Kidney epithelial cell (primary cell): ENCODE results near the gene EHBP1L1. TPM values are rescaled to one million over a fixed set of nuclear protein-coding genes. Genes with fewer than 3 reads are reported as not detected.
"Not testable (repeated sequence)": the region's sequence is repeated elsewhere in the genome, so short reads cannot be mapped to it uniquely, and the experiment has no call there.

Experiments
- DNase-seq: peaks from one replicate; pipeline ENCODE4 v3.0.0-alpha.2; 2010; ENCODE audit warnings: low read depth
- H3K27me3 ChIP-seq: 2 replicates; pipeline ENCODE4 v1.6.0; 2011; ENCODE audit warnings: low read length; ENCODE audit not compliant: control insufficient read depth, insufficient read depth
- H3K36me3 ChIP-seq: 2 replicates; pipeline ENCODE4 v1.5.1; 2011; ENCODE audit warnings: low read length; ENCODE audit not compliant: control insufficient read depth, insufficient read depth
- H3K4me3 ChIP-seq: 2 replicates; pipeline ENCODE4 v1.5.1; 2011; ENCODE audit warnings: low read depth, mild to moderate bottlenecking, control low read depth, low read length
- total RNA-seq: library from RNA; depleted of rRNA; stranded (reverse); fragments of >200 nt; gene quantifications from 2 replicates; pipeline ENCODE4 v1.2.3, GENCODE V29; 2015
- TF ChIP-seq, protein P1 (sequence below): IDR thresholded peaks from 2 replicates; pipeline ENCODE4 v1.5.1; 2011; ENCODE audit warnings: mild to moderate bottlenecking, moderate library complexity, low read length, control low read depth, inconsistent platforms; ENCODE audit not compliant: insufficient read depth, poor library complexity, severe bottlenecking

EHBP1L1 gene
- total RNA-seq, 1 donor from 2014 or later = 19.5 TPM

DNA sequence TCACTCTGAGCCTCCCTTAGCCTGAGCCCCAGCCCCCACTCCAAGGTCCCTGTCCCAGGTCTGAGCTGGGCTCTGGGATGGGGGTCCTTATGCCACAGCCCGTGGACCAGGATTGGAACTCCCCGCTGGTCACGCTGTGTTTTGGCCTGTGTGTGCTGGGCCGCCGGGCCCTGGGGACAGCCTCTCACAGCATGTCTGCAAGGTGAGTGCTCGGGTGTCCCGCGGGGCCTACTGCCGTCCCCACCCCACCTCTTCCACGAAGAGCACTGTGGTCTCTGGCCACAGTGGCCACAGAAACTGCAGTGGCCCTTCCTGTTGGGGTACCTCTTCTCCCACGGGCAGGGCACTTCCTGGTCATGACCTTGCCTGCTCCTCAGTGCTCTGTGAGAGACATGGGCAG, 58.6 kb downstream of the EHBP1L1 start:
- TF ChIP-seq, protein P1, sequence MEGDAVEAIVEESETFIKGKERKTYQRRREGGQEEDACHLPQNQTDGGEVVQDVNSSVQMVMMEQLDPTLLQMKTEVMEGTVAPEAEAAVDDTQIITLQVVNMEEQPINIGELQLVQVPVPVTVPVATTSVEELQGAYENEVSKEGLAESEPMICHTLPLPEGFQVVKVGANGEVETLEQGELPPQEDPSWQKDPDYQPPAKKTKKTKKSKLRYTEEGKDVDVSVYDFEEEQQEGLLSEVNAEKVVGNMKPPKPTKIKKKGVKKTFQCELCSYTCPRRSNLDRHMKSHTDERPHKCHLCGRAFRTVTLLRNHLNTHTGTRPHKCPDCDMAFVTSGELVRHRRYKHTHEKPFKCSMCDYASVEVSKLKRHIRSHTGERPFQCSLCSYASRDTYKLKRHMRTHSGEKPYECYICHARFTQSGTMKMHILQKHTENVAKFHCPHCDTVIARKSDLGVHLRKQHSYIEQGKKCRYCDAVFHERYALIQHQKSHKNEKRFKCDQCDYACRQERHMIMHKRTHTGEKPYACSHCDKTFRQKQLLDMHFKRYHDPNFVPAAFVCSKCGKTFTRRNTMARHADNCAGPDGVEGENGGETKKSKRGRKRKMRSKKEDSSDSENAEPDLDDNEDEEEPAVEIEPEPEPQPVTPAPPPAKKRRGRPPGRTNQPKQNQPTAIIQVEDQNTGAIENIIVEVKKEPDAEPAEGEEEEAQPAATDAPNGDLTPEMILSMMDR = no peak
- Histone ChIP-seq H3K27me3 (no peaks in the 10 kb centered on the region), H3K36me3 (peaks cover 5% of the 10 kb centered on the region), H3K4me3 (no peak overlapping the region)
- DNase-seq = no peak

DNA sequence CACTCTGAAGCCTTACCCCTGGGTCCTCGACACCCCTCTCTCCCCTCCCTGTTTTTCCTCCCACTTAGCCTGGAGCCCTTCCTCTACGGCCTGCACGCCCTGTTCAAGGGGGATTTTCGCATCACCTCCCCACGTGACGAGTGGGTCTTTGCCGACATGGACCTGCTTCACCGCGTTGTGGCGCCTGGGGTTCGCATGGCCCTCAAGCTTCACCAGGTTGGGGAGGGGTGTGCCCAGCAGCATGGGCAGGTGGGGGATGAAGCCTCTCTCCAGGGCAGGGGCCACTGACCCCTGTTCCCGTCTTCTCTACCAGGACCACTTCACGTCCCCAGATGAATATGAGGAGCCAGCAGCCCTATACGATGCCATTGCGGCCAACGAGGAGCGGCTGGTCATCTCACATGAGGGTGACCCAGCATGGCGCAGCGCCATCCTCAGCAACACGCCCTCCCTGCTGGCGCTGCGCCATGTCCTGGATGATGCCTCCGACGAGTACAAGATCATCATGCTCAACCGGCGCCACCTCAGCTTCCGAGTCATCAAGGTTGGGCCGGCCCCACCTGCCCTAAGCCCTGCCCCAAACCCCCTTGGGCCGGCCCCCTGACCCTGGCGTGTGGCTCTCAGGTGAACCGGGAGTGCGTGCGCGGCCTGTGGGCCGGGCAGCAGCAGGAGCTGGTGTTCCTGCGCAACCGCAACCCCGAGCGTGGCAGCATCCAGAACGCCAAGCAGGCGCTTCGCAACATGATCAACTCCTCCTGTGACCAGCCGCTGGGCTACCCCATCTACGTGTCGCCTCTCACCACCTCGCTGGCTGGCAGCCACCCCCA, 59.3 kb downstream of the EHBP1L1 start:
- DNase-seq = no peak
- H3K36me3 ChIP-seq = peaks cover 3% of the 10 kb centered on the region
- no peak overlapping the region for H3K4me3 ChIP-seq
- no peaks in the 10 kb centered on the region for H3K27me3 ChIP-seq
- TF ChIP-seq, protein P1 = no peak

DNA sequence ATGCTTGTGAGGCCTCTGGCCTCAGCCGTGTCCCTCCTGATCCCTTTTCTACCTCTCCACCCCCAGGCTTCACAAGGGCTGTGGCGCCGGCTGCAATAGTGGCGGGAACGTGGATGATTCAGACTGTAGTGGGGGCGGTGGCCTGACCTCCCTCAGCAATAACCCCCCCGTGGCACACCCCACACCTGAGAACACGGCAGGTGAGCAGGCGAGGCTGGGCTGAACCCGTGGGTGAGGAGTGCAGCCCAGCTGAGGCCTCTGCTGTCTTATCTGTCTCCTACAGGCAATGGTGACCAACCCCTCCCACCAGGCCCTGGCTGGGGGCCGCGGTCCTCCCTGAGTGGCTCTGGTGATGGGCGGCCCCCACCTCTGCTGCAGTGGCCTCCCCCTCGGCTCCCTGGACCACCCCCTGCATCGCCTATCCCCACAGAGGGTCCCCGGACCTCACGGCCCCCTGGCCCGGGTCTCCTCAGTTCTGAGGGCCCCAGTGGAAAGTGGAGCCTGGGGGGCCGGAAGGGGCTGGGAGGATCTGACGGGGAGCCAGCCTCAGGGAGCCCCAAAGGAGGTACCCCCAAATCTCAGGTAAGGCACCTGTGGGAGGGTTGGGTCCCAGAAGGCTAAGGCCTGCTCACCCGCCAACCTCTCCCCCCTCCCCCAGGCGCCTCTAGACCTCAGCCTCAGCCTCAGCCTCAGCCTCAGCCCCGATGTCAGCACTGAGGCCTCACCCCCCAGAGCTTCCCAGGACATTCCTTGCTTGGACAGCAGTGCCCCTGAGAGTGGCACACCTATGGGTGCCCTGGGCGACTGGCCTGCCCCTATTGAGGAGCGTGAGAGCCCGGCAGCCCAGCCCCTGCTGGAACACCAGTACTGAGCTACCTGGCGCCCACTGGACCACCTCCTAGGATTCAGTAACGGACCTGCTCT, 60.5 kb downstream of the EHBP1L1 start:
- Histone ChIP-seq H3K36me3 (peaks cover 3% of the 10 kb centered on the region), H3K27me3 (no peaks in the 10 kb centered on the region), H3K4me3 (no peak overlapping the region)
- no peak for DNase-seq
- TF ChIP-seq, protein P1 = no peak

DNA sequence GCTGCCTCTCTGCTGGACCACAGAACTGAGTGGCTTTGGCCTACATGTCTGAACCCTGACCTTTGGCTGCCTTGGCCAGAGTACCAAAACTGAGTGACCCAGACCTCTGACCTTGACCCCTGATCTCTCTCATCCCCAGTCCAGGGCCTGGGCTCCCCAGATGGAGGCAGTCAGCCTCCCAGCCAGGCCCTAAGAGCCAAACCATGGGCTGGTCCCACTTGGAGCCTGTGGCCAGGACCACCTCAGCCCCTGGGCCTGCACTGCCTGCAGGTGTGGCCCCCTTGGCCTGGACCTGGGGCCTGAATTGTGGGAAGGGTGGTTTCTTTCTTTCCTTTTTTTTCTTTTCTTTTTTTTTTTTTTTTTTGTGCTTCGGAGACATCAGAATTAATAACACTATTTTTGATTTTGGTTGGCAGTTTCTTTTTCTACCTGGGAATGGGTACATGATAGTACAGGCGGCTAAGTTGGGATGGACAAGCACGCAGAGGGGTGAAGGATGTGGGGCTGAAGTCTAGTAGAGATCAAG, 61.2 kb downstream of the EHBP1L1 start:
- Histone ChIP-seq H3K27me3 (no peaks in the 10 kb centered on the region), H3K4me3 (no peak overlapping the region), H3K36me3 (peaks cover 3% of the 10 kb centered on the region)
- TF ChIP-seq, protein P1 = no peak
- no peak for DNase-seq

DNA sequence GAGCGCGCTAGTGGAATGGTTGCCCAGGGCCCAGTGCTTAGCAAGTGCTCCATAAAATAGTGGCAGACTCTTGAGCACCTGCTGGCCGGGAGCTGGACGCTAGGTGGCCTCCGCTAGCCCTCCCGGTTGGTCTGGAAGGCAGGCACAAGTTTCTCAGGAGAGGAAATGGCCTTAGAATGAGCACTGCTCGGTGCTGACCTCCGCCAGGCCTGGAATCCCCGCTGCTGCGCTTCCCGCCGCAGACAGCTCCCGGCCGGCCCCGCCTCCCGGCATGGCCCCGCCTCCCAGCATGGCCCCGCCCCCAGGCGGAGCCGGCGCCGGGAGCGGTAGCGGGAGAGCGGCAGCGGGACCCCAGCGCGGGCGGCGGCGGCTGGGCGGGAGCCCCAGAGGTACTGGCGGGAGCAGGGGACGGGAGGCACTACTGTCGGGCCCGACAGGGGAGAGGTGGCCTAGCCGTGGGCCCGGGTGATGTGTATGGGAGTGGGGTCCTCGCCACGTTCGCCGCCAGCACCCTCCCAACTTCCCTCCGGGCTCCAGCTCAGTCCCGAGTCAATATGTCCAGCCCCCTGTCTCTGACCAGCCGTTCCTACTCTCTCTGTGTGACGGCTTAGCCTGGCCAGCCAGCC, 62.1 kb downstream of the EHBP1L1 start, which contains the start of gene SIPA1:
TSS of gene SIPA1 (plus strand) at position 308 of the 626 bp plus-strand sequence. CDS start 2,821 bp downstream, outside the sequence.
- TF ChIP-seq, protein P1 = peak; percentile 64
- peak; percentile 85 for DNase-seq
- Histone ChIP-seq H3K4me3 (peak within 1 kb of the TSS; percentile 81), H3K36me3 (peaks cover 3% of the 10 kb centered on the region), H3K27me3 (no peaks in the 10 kb centered on the region)

DNA sequence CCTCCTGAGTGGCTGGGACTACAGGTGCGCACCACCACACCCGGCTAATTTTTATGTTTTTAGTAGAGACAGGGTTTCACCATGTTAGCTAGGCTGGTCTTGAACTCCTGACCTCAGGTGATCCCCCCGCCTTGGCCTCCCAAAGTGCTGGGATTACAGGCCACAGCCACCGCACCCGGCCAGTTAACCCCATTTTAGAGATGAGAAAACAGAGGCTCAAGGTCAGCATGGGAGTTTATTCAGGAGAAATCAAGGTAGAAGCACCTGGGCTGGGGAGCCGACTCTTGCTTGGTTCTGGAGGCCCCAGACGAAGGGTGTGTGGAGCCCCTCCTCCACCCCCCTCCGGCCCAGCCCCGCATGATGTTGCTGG, 63.4 kb downstream of the EHBP1L1 start:
- H3K4me3 ChIP-seq, H3K27me3 ChIP-seq, H3K36me3 ChIP-seq, DNase-seq: not testable (repeated sequence)
